A673 (cell line): ENCODE results near the gene TRPM3.

Source experiments
- CTCF ChIP-seq: fragments of 300-800, 200-600 bp; sonication (generic); conservative IDR thresholded peaks from 2 replicates; pipeline ENCODE4 v1.5.1; 2017; ENCODE audit warnings: low read depth, mild to moderate bottlenecking, antibody characterized with exemption, low read length, moderate library complexity, mixed read lengths
- EZH2 ChIP-seq: fragments of 200-600 bp; sonication (generic); IDR thresholded peaks from 2 replicates; pipeline ENCODE4 v1.6.1; 2017; ENCODE audit warnings: borderline replicate concordance, low read depth, mild to moderate bottlenecking, mixed read lengths, antibody characterized with exemption, low read length; ENCODE audit not compliant: poor library complexity, severe bottlenecking

DNA sequence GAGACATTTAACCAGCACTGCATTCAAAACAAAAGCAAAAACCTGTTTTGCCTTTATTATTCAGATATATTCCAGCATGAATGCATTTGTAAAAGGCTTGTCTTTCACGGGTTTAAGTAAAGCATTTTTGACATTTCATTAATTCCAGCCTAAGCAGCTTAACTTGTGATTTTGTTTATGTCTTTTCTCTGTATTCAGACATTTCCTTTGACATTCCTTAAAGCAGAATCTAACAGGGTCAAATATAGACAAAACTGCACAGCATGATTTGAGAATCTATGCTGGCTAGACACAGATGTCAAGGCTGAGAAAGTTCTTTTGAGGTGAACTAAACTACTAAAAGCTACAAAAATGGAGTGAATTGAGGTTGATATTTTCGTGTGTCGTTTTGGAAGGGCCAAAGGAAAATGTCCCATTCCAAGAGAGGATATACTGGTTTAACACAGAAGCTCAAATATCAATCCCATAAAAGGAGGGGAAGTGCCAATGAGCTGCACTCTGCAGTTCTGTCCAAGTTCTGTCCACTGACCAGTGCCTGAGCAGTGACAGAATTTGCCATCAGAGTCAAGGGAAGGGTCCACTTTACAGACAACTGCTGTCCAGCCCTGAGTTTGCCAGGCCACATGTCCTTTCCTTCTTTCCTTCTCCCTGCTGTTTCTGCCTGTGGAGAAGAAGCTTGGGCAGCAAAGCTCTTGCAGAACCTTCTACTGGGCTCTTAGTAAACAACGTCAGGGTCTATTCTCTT, 508.2 kb downstream of the TRPM3 start:
- TF ChIP-seq CTCF, result no peak
- no peak for TF ChIP-seq EZH2
